HAP-1 (cell line): ENCODE data around the gene GAS5.
"Not testable (repeated sequence)": the region's sequence is repeated elsewhere in the genome, so short reads cannot be mapped to it uniquely, and the experiment has no call there.

Experiments used
- DNase-seq, 2 experiments: peaks; one replicate each; pipeline ENCODE4 v3.0.0-alpha.2; 2016 to 2020; ENCODE audit warnings: low spot score in 2 of 2
- H3K27me3 ChIP-seq: fragments of 250-450 bp; sonication (Bioruptor Pico); 2 replicates; pipeline ENCODE4 v1.5.1; 2020; ENCODE audit warnings: low read depth, mild to moderate bottlenecking, moderate library complexity
- H3K36me3 ChIP-seq: fragments of 250-450 bp; sonication (Bioruptor Pico); replicated peaks from 2 replicates; pipeline ENCODE4 v1.5.1; 2020; ENCODE audit warnings: mild to moderate bottlenecking
- H3K4me1 ChIP-seq: fragments of 250-450 bp; sonication (Bioruptor Pico); 2 replicates; pipeline ENCODE4 v1.5.1; 2020; ENCODE audit warnings: mild to moderate bottlenecking
- H3K4me3 ChIP-seq: fragments of 250-450 bp; sonication (Bioruptor Pico); 2 replicates; pipeline ENCODE4 v1.5.1; 2020; ENCODE audit warnings: mild to moderate bottlenecking, moderate library complexity
- H3K9me3 ChIP-seq: fragments of 250-450 bp; sonication (Bioruptor Pico); 2 replicates; pipeline ENCODE4 v1.5.1; 2020; ENCODE audit warnings: mild to moderate bottlenecking, moderate library complexity
- in situ Hi-C: fragments of 300-500 bp; cut with MboI; formaldehyde crosslinking; loops from 3 replicates; pipeline ENCODE4 v1.14.3; 2020; ENCODE audit warnings: low sequenced_read_pairs, inconsistent platforms, mixed read lengths

Gene GAS5

GRCh38 chr1:173886746-173887611 lies 19.2 kb upstream of the GAS5 start:
- DNase-seq = no peak
- in situ Hi-C loops = no loop called here

GRCh38 chr1:173884701-173885100 lies 16.9 kb upstream of the GAS5 start:
- in situ Hi-C loops = no loop called here
- H3K27me3 ChIP-seq = no peaks in the 10 kb centered on the region
- no peak for DNase-seq
- peaks cover 4% of the 10 kb centered on the region; the same call in 1 of the 2 replicates for H3K4me1 ChIP-seq
- no peak overlapping the region for H3K4me3 ChIP-seq
- no peaks in the 10 kb centered on the region for H3K9me3 ChIP-seq
- peaks cover 8% of the 10 kb centered on the region; the same call in 1 of the 2 replicates for H3K36me3 ChIP-seq

More at GRCh38 chr1:173886746-173887611, 19.2 kb upstream of the GAS5 start:
- Histone ChIP-seq H3K36me3 (peaks cover 8% of the 10 kb centered on the region; the same call in 1 of the 2 replicates), H3K9me3 (no peaks in the 10 kb centered on the region), H3K4me1 (peaks cover 4% of the 10 kb centered on the region; the same call in 1 of the 2 replicates), H3K4me3 (no peak overlapping the region), H3K27me3 (no peaks in the 10 kb centered on the region)

GRCh38 chr1:173881117-173881516 lies 13.3 kb upstream of the GAS5 start:
- H3K9me3 ChIP-seq, in situ Hi-C loops, H3K4me1 ChIP-seq, H3K36me3 ChIP-seq, H3K27me3 ChIP-seq, H3K4me3 ChIP-seq, DNase-seq: not testable (repeated sequence)

GRCh38 chr1:173878251-173878650 lies 10.5 kb upstream of the GAS5 start:
- Histone ChIP-seq H3K36me3 (peaks cover 7% of the 10 kb centered on the region), H3K4me3 (no peak overlapping the region), H3K27me3 (no peaks in the 10 kb centered on the region), H3K9me3 (no peaks in the 10 kb centered on the region), H3K4me1 (no peaks in the 10 kb centered on the region)
- DNase-seq = no peak
- in situ Hi-C loops = no loop called here

- Histone ChIP-seq H3K4me3 (no peak overlapping the region), H3K4me1 (no peaks in the 10 kb centered on the region), H3K36me3 (peaks cover 7% of the 10 kb centered on the region), H3K9me3 (no peaks in the 10 kb centered on the region), H3K27me3 (no peaks in the 10 kb centered on the region)
- DNase-seq = no peak
- in situ Hi-C loops = no loop called here
Observed at GRCh38 chr1:173876732-173877131, 8.9 kb upstream of the GAS5 start.

- Histone ChIP-seq H3K27me3 (no peaks in the 10 kb centered on the region), H3K4me1 (peaks cover 4% of the 10 kb centered on the region), H3K36me3 (peaks cover 20% of the 10 kb centered on the region), H3K9me3 (no peaks in the 10 kb centered on the region), H3K4me3 (no peak overlapping the region)
- no peak for DNase-seq
- in situ Hi-C loops = no loop called here
Observed at GRCh38 chr1:173871500-173871899, 3.7 kb upstream of the GAS5 start.

GRCh38 chr1:173871091-173871490 lies 3.3 kb upstream of the GAS5 start:
- peaks cover 24% of the 10 kb centered on the region for H3K36me3 ChIP-seq
- no peak for DNase-seq
- in situ Hi-C loops = no loop called here
- no peak overlapping the region for H3K4me3 ChIP-seq
- no peaks in the 10 kb centered on the region for H3K9me3 ChIP-seq
- peaks cover 4% of the 10 kb centered on the region for H3K4me1 ChIP-seq
- no peaks in the 10 kb centered on the region for H3K27me3 ChIP-seq

GRCh38 chr1:173870252-173871075 lies 2.7 kb upstream of the GAS5 start:
- H3K36me3 ChIP-seq = peaks cover 30% of the 10 kb centered on the region
- no peaks in the 10 kb centered on the region for H3K27me3 ChIP-seq
- H3K4me3 ChIP-seq = no peak overlapping the region
- no peak for DNase-seq
- H3K9me3 ChIP-seq = no peaks in the 10 kb centered on the region
- peaks cover 7% of the 10 kb centered on the region for H3K4me1 ChIP-seq
- in situ Hi-C loops = no loop called here

- in situ Hi-C loops = no loop called here
- no peak for DNase-seq
- H3K27me3 ChIP-seq = no peaks in the 10 kb centered on the region
- no peaks in the 10 kb centered on the region for H3K9me3 ChIP-seq
- H3K4me3 ChIP-seq = peak overlapping the region; percentile 97
- peaks cover 17% of the 10 kb centered on the region for H3K4me1 ChIP-seq
- peaks cover 38% of the 10 kb centered on the region for H3K36me3 ChIP-seq
Observed at GRCh38 chr1:173869021-173869359, 1.2 kb upstream of the GAS5 start.

GRCh38 chr1:173868266-173869020 lies 654 bp upstream of the GAS5 start, which contains the start of gene ZBTB37:
Gene ZBTB37 (plus strand): TSS chr1:173868380. CDS start chr1:173870226, 1,846 bp downstream.
- H3K36me3 ChIP-seq = peaks cover 43% of the 10 kb centered on the region
- in situ Hi-C loops = no loop called here

GRCh38 chr1:173867141-173867752 lies 542 bp downstream of the GAS5 start:
- DNase-seq = peak in 1 of 2 experiments; percentile 52

More at GRCh38 chr1:173868266-173869020, 654 bp upstream of the GAS5 start, which contains the start of gene ZBTB37:
- no peaks in the 10 kb centered on the region for H3K9me3 ChIP-seq
- peak; percentile 82 to 97 for DNase-seq
- no peaks in the 10 kb centered on the region for H3K27me3 ChIP-seq
- H3K4me3 ChIP-seq = peak within 1 kb of the TSS; percentile 97
- H3K4me1 ChIP-seq = peaks cover 18% of the 10 kb centered on the region

GRCh38 chr1:173866413-173867115 lies 1.2 kb downstream of the GAS5 start:
- no peaks in the 10 kb centered on the region for H3K27me3 ChIP-seq
- H3K4me3 ChIP-seq = peak overlapping the region; percentile 97
- H3K9me3 ChIP-seq = no peaks in the 10 kb centered on the region
- in situ Hi-C loops = no loop called here
- no peak for DNase-seq
- peaks cover 22% of the 10 kb centered on the region for H3K4me1 ChIP-seq
- H3K36me3 ChIP-seq = peaks cover 53% of the 10 kb centered on the region

More at GRCh38 chr1:173867141-173867752, 542 bp downstream of the GAS5 start:
- peak overlapping the region; percentile 97 for H3K4me3 ChIP-seq
- in situ Hi-C loops = no loop called here
- H3K27me3 ChIP-seq = no peaks in the 10 kb centered on the region
- no peaks in the 10 kb centered on the region for H3K9me3 ChIP-seq
- peaks cover 53% of the 10 kb centered on the region for H3K36me3 ChIP-seq
- H3K4me1 ChIP-seq = peaks cover 22% of the 10 kb centered on the region
